Osteocyte (in vitro differentiated cells): ENCODE results near the gene MYO16. TPM values are rescaled to one million over a fixed set of nuclear protein-coding genes. Genes with fewer than 3 reads are reported as not detected.
A peak's percentile ranks its signal among the peaks of the same experiment; 100 is the strongest.

Experiments
- DNase-seq: peaks from one replicate; pipeline ENCODE4 v3.0.0; 2021; ENCODE audit warnings: mixed read lengths; ENCODE audit not compliant: unreplicated experiment; ENCODE audit errors: extremely low spot score
- H3K27ac Mint-ChIP-seq: one replicate; pipeline ENCODE4 v1.8.0; 2021; ENCODE audit warnings: mild to moderate bottlenecking, mixed read lengths; ENCODE audit not compliant: unreplicated experiment
- H3K27me3 Mint-ChIP-seq: one replicate; pipeline ENCODE4 v1.8.0; 2021; ENCODE audit warnings: mixed read lengths; ENCODE audit not compliant: unreplicated experiment
- H3K36me3 Mint-ChIP-seq: one replicate; pipeline ENCODE4 v1.8.0; 2021; ENCODE audit warnings: mixed read lengths; ENCODE audit not compliant: unreplicated experiment
- H3K4me1 Mint-ChIP-seq: one replicate; pipeline ENCODE4 v1.8.0; 2021; ENCODE audit warnings: mixed read lengths; ENCODE audit not compliant: unreplicated experiment
- H3K4me3 Mint-ChIP-seq: one replicate; pipeline ENCODE4 v1.8.0; 2021; ENCODE audit warnings: mild to moderate bottlenecking, moderate library complexity, mixed read lengths; ENCODE audit not compliant: unreplicated experiment
- H3K9me3 Mint-ChIP-seq: one replicate; pipeline ENCODE4 v1.8.0; 2021; ENCODE audit warnings: mixed read lengths; ENCODE audit not compliant: unreplicated experiment
- total RNA-seq: library from RNA; stranded (reverse); gene quantifications from 2 replicates; pipeline ENCODE4 v1.2.1, GENCODE V29; 2021
- TF ChIP-seq, protein P1 (sequence below): fragments of 200-600 bp; sonication (generic); IDR thresholded peaks from 2 replicates; pipeline ENCODE4 v1.5.0; 2021; ENCODE audit warnings: antibody characterized with exemption, mild to moderate bottlenecking, moderate library complexity

The MYO16 gene
- total RNA-seq, 1 donor from 2014 or later, result 0.13 TPM

DNA sequence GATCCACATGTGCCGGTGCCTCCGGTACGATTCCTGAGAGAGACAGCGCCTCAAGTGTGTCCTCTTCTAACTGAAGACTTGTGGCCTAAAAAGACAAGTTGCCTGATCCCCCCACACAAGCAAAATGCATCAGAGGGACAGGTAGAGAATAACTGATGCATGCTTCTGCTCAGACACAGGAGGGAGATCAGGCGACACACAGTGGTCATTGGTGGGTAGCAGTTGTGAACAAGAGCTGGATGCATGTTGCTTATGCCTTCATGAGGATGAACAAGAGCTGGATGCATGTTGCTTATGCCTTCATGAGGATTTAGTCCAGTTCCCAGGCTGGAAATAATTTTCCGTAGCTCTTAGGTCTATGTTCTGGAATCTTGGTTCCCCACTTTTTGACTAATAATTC, 505.6 kb downstream of the MYO16 start:
- H3K4me1 Mint-ChIP-seq, result peaks cover 24% of the 10 kb centered on the region
- no peak for DNase-seq
- H3K9me3 Mint-ChIP-seq, result no peaks in the 10 kb centered on the region
- H3K27me3 Mint-ChIP-seq, result no peaks in the 10 kb centered on the region
- no peak overlapping the region for H3K27ac Mint-ChIP-seq
- H3K36me3 Mint-ChIP-seq, result no peaks in the 10 kb centered on the region
- TF ChIP-seq, protein P1, sequence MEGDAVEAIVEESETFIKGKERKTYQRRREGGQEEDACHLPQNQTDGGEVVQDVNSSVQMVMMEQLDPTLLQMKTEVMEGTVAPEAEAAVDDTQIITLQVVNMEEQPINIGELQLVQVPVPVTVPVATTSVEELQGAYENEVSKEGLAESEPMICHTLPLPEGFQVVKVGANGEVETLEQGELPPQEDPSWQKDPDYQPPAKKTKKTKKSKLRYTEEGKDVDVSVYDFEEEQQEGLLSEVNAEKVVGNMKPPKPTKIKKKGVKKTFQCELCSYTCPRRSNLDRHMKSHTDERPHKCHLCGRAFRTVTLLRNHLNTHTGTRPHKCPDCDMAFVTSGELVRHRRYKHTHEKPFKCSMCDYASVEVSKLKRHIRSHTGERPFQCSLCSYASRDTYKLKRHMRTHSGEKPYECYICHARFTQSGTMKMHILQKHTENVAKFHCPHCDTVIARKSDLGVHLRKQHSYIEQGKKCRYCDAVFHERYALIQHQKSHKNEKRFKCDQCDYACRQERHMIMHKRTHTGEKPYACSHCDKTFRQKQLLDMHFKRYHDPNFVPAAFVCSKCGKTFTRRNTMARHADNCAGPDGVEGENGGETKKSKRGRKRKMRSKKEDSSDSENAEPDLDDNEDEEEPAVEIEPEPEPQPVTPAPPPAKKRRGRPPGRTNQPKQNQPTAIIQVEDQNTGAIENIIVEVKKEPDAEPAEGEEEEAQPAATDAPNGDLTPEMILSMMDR, result peak; percentile 23
- no peak overlapping the region for H3K4me3 Mint-ChIP-seq

DNA sequence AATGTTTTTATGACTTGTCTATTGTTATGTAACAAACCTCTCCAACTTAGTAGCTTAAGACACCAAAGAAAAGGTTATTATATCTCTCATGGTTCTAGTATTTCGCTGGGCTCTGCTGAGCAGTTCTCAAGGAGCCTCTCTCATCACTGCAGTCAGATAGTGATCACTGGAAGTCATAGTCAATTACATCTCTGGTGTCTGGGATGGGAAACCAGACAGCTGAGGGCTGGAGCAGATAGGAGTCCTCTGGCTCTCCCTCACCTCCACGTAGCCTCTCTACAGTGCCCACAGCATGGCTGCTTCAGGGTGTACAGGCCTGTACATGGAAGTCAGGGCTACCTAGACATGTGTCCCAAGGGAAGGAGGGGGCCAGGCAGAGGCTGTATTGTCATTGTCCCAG, 507.5 kb downstream of the MYO16 start:
- Mint-ChIP-seq H3K9me3 (no peaks in the 10 kb centered on the region), H3K27me3 (no peaks in the 10 kb centered on the region), H3K27ac (no peak overlapping the region), H3K4me3 (no peak overlapping the region), H3K4me1 (peaks cover 13% of the 10 kb centered on the region), H3K36me3 (no peaks in the 10 kb centered on the region)
- no peak for DNase-seq
- TF ChIP-seq, protein P1, result no peak

DNA sequence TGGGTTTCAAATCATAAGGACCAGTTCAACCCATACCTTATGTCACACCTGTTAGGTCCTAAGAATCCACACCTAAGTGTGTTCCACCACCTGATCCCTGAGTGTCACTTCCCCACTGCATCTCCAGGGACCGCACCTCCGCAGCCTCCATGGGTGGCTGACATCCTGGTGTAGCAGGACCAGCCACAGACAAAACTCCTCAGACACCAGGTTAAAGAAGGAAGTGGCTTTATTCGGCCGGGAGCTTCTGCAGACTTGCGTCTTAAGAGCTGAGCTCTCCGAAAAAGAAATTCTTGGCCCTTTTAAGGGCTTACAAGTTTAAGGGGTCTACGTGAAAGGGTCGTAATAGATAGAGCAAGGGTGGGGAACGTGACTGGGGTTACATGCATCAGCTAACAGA, 509.9 kb downstream of the MYO16 start:
- no peaks in the 10 kb centered on the region for H3K36me3 Mint-ChIP-seq
- H3K27me3 Mint-ChIP-seq, result no peaks in the 10 kb centered on the region
- H3K4me3 Mint-ChIP-seq, result no peak overlapping the region
- TF ChIP-seq, protein P1, result no peak
- peaks cover 8% of the 10 kb centered on the region for H3K4me1 Mint-ChIP-seq
- no peak for DNase-seq
- H3K9me3 Mint-ChIP-seq, result no peaks in the 10 kb centered on the region
- H3K27ac Mint-ChIP-seq, result no peak overlapping the region

GRCh38 chr13:109140054-109140453, 510.6 kb downstream of the MYO16 start:
- Mint-ChIP-seq H3K27me3 (no peaks in the 10 kb centered on the region), H3K27ac (no peak overlapping the region), H3K9me3 (no peaks in the 10 kb centered on the region), H3K4me3 (no peak overlapping the region), H3K36me3 (no peaks in the 10 kb centered on the region), H3K4me1 (peaks cover 8% of the 10 kb centered on the region)
- no peak for DNase-seq
- TF ChIP-seq, protein P1, result no peak

DNA sequence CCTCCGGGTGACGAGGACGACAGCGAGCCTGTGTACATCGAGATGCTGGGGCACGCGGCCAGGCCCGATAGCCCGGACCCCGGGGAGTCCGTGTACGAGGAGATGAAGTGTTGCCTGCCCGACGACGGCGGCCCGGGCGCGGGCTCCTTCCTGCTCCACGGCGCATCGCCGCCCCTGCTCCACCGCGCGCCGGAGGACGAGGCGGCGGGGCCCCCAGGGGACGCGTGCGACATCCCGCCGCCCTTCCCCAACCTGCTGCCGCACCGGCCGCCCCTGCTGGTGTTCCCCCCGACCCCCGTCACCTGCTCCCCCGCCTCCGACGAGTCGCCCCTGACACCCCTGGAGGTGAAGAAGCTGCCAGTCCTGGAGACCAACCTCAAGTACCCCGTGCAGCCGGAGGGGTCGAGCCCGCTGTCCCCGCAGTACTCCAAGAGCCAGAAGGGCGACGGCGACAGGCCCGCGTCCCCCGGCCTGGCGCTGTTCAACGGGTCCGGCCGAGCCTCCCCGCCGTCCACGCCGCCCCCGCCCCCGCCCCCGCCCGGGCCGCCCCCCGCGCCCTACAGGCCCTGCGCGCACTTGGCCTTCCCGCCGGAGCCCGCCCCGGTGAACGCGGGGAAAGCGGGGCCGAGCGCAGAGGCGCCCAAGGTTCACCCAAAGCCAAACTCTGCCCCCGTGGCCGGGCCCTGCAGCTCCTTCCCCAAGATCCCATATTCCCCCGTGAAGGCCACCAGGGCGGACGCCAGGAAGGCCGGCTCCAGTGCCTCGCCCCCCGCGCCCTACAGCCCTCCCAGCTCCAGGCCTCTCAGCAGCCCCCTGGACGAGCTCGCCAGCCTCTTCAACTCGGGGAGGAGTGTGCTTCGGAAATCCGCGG, 511.3 kb downstream of the MYO16 start:
- Mint-ChIP-seq H3K27me3 (no peaks in the 10 kb centered on the region), H3K9me3 (no peaks in the 10 kb centered on the region), H3K27ac (no peak overlapping the region), H3K36me3 (no peaks in the 10 kb centered on the region), H3K4me1 (peaks cover 11% of the 10 kb centered on the region), H3K4me3 (no peak overlapping the region)
- TF ChIP-seq, protein P1, result no peak
- no peak for DNase-seq
